Fibroblast of skin of back (primary cell): ENCODE measurements around the gene SLCO2B1.
A peak's percentile ranks its signal among the peaks of the same experiment; 100 is the strongest.

Experiments used
- DNase-seq: peaks from one replicate; pipeline ENCODE4 v3.0.0-alpha.2; 2013

SLCO2B1 gene

DNA sequence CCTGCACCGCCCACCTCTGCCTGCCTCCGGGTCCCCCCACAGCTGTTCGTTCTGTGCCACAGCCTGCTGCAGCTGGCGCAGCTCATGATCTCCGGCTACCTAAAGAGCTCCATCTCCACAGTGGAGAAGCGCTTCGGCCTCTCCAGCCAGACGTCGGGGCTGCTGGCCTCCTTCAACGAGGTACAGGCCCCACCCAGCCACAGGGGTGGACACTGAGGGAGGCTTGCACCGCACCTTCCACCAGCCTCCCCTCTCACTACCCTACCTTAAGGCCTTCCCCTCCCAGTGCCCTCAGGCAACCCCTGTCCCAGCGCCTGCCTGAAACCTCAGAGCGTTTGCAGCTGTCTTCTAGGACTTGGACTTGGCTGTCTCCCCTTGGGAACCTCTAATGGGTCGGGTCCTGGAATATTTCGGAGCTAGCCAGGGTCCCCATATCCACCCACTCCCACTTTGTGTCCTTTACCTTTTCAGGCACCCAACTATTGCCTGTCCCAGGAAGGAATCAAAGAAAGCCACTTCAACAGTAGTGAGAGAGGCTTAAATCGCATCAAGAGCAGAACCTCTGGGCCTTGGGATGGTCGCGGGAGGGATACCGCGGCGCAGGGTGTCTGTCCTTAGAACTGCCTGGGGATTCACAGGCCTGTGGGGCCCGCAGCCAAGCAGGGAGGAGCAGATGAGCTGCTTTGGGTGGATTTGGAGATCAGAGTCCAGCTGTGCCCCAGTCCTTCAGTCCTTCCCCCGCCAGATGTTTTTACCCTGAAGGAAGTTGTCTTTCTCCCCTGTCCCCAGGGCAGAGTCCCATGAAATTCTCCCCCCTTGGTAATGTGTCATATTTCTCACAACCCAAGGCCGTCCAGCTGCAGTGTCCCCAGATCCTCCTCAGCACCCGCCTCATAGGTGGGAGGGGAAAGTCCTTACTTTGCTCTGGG is 13.3 kb downstream of the SLCO2B1 start:
- no peak for DNase-seq

DNA sequence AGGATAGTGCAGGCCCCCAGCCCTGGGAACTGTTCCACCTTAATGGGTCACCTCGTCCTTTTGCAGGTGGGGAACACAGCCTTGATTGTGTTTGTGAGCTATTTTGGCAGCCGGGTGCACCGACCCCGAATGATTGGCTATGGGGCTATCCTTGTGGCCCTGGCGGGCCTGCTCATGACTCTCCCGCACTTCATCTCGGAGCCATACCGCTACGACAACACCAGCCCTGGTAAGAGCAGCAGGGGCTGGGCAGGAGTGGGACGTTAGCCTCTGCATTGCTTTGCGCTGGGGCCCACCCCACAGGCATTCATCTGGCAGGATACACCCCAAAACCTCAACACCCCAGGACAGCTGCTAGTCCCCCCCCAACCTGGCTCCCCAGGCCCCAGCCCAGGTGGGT is 14.8 kb downstream of the SLCO2B1 start:
- DNase-seq, result no peak

DNA sequence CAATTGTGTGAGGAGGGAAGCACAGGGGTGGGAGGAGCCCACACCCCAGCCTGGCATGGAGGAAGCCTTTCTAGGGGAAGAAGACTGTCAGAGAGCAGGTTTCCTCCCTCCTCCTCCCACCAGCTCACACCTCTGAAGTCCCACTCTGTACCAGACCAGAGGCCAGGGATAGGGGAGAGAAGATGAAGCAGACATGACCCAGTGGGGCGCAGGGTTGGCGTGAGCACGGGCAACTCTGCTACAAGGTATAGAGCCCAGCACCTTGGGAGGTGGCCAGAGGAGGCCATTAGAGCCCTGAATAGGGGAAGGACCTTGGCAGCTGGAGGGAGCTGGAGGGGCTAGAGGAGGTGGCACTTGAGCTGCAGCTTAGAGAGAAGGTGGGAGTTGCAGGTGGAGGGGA is 15.9 kb downstream of the SLCO2B1 start:
- no peak for DNase-seq

DNA sequence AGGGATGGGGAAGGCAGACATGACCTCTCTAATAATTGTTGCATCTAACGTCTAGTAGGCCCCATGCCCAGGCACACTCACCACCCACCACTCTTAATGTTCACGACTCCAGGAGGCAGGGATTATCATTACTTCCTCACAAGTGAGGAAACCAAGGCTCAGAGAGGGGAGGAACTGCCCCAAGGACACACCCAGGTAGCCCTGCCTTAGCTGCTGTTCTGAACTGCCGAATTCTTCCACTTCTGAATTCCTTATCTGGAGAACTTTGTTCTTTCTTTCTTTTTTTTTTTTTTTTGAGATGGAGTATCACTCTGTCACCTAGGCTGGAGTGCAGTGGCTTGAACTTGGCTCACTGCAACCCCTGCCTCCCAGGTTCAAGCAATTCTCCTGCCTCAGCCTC is 16.7 kb downstream of the SLCO2B1 start:
- no peak for DNase-seq

DNA sequence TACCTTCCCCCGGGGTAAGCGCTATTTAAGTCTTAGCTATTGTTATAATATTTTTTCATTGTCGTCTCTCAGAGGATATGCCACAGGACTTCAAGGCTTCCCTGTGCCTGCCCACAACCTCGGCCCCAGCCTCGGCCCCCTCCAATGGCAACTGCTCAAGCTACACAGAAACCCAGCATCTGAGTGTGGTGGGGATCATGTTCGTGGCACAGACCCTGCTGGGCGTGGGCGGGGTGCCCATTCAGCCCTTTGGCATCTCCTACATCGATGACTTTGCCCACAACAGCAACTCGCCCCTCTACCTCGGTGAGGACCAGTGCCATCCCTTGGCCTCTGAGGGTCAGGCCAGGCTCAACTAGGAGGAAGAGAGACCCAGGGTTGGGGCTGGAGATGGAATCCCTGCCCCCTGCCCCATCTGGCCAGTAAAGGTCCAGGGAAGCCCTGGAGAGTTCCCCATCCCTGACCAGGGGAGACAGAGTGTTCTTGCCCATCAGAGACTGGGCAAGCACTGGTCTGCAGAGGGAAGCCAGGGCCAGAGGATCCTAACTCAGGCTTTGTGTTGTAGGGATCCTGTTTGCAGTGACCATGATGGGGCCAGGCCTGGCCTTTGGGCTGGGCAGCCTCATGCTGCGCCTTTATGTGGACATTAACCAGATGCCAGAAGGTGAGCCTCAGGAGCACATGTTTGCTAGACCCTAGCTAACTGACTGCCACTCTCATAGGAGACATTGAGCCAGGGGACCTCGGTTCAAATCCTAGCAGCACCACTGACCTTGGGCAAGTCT is 18.4 kb downstream of the SLCO2B1 start:
- DNase-seq, result no peak

DNA sequence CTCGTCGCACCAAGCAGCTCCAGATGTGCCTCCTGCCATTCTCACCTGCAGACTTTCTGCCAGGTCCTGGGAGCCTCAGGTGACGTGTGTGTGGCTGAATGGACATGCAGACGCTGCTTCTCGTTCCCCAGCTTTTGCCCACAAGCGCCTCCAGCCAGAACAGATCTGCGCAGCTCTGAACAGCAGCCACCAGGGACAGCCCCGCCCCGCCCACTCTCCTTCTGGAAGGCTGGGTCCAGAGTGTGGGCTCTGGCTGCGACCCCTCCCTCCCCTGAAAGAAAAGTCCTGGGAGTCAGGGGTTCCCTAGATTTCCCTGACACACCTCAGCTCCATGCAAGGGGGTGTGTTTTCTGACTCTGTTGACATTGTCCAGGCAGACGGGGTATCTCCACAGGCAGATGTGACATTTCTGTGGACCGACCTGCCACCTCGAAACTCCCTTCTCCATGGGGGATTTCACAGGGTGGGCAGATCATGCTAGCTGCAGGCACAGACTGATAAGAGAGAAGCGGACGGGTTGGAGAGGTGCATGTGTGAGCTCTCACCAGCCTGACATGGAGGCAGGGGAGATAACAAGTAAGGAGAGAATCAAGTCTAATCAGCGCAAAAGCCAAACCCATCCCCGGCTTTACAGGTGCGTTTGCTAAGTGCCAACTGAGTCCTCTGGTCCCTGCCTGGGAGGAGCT is 19.8 kb downstream of the SLCO2B1 start:
- DNase-seq, result no peak

DNA sequence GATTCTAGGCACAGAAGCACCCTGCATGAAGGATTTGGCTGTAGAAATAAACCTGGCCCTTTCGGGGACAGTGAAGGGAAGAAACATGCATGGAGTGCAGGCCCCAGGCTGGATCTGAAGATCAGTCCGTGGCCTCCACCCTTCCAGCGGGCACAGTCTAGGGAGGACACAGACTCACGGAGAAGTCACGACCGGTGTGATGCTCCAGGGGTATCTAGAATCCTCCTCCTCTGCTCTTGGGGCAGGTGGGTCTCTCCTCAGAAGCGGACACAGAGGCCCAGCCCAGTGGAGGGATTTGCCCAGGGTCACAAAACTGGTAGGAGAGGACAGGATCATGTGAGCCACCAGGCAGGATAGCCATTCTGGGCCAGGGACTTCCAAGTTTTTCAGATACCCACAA is 22.4 kb downstream of the SLCO2B1 start:
- no peak for DNase-seq

DNA sequence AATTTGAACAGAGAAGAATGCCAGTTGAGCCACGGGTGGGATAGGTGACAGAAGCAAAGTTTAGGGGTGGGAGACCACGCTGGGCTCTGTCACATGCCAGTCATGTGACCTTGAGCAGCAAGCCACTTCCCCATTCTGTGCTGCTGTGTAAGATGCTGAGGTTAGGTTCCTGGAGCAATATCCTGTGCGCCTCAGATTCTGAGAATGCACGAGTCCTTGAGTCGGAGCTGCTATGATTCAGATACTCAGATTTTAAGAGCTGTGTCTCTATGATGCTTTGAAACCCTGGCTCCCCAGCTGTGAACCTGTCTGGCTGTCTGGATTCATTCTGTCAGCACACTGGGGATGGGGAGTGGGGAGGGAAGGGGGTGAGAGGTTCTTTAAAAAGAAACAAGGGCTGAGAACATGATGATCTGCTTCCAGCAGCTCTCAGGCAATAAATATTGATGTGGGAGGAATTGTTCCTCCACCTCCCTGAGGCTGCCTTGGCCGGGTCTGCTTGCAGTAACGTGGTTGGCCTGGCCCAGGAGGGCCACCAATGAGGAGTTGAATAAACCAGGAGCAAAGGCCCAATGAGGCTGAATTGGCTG is 24.0 kb downstream of the SLCO2B1 start:
- peak; percentile 6 for DNase-seq

DNA sequence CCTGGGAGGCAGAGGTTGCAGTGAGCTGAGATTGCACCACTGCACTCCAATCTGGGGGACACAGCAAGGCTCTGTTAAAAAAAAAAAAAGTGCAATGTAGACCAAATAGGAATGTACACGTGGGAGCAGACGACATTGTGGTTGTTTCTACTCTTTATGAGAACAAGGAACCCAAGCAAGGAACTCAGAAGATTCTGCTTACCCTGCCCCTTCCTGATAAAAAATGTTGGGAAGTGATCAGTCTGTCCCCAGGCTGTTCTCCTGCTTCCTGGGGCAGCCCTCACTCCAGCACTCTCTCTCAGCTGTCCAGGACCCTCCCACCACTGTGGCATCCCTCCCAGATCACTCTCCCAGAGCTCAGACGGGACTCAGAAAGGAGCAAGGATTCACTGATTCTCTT is 31.8 kb downstream of the SLCO2B1 start:
- DNase-seq, result no peak

DNA sequence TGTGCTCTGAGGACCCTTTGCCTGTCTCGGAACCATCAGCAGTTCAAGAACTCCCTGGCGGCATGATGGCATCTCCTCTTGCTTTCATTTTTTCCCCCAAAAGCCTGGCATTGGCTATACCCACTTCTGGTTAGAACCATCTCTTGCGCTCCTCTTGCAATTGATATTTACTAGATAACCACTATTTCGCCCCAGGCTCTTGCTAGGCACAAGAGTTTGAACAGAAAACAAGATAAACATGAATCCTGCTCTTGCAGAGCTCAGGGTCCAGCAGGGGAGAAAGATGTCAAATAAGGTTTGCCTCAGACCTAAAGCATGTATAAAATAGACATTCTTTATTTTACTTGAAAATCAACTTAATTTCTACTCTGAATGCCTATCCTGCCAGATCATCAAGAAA is 33.1 kb downstream of the SLCO2B1 start:
- DNase-seq, result no peak

DNA sequence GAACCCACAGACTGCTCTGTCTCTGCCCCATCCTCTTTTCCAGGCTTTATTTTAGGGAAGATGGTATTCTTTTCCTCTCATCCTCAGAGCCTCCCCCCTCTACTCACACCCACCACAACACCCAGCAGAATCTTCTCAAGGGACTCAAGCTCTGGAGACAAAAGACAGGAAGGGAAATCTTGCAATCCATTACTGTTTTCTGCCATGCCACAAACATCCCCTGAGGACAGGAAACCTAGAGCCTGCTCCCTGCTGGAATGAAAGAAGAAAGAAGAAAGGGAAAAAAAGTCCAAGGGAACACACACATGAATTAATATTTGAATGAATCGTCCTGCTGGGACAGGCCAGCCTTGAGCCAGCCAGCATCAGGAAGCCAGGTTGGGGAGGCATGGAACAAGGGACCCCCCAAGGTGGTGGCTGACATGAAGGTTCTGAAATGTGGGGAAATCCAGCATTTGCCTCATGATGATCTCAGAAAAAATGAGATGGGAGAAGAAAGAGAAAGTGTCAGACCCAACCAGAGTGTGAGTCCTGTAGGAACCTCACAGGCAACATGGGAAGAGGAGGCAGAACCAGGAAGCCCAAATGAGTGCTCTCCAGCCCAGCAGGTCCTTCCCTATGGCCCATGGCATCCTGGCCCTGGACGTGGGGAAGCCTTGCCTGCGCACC is 34.0 kb downstream of the SLCO2B1 start:
- no peak for DNase-seq

DNA sequence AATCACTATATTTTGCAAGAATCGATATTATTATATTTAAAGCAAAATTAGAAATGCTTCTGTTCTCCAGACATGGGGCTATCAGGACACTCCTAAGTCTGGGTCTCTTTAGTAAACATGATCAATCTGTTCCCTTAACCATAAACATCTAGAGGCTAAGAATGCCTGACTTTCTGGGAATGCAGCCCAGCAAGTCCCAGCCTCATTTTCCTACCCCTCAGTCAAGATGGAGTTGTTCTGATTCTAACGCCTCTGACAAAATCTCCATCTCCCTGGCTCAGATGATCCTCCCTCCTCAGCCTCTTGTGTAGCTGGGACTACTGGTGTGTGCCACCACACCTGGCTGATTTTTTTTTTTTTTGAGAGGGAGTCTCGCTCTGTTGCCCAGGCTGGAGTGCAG is 35.0 kb downstream of the SLCO2B1 start:
- no peak for DNase-seq

DNA sequence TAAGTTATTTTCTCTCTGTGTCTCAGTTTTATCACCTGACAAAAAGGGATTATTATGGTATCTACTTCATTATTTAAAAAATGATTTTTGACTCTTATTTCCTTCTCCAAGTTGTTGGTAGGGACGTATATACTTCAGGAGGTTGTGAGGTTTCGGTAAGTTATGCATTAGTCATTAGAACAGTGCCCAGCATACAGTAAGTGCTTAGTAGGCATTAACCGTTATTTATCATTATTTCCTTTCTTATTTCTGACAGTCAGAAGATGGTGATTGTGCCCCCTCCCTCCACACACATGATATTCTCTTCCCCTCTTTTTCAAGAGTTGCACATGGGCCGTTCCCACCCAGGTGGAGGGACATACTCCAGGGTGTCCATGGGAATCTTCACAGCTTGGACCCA is 36.1 kb downstream of the SLCO2B1 start:
- DNase-seq, result no peak

DNA sequence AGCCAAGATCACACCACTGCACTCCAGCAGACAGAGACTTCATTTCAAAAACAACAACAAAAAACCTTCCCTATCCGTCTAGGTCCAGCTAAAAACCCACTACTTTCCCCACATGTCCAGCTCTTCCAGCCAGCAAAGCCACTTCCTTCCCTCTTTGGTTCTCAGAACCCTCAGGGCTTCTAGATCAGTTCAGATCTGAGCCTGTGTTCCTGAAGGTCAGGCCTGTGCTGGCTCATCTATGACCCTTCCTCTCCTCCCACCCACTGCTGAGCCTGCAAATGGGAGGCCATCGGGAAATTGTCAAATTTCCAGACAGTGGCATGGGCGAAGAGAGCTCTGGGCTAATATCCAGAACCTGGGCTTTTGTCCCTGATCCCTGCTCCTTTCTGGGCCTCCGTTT is 37.8 kb downstream of the SLCO2B1 start:
- no peak for DNase-seq

DNA sequence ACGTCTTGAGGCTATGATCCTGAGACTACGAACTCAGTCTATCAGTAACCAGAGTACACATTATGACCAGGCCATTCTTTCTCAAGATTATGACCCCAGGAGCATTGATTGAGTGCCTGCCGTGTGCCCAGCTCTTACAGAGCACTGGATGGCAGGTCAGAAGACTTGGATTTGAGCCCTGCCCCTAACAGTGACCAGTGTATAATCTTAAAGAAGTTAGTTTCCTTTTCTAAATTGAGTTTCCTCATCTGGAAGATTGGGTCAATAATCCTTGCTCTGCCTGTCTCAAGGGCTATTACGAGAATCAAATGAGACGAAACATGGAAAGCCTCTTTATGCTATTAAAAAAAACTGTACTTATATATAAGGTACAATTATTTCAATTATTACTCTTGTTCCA is 38.2 kb downstream of the SLCO2B1 start:
- DNase-seq, result no peak

DNA sequence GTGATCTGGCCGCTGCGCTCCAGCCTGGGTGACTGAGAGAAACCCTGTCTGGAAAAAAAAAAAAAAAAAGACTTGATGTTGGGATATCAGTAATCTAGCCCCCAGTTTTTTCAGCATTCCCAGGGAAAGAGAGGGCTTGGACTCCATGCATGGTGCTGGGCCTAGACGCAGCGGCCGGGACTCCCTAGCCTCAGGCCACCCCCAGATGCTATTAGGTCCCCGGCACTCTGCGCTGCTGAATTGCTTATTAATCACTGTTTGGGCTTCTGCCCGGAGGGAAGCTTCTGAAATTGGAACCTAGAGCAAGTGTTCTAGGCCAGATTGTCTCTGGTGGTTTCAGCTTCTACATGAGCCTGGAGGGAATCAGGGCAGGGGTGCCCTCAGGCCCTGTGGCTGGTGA is 39.0 kb downstream of the SLCO2B1 start:
- no peak for DNase-seq

DNA sequence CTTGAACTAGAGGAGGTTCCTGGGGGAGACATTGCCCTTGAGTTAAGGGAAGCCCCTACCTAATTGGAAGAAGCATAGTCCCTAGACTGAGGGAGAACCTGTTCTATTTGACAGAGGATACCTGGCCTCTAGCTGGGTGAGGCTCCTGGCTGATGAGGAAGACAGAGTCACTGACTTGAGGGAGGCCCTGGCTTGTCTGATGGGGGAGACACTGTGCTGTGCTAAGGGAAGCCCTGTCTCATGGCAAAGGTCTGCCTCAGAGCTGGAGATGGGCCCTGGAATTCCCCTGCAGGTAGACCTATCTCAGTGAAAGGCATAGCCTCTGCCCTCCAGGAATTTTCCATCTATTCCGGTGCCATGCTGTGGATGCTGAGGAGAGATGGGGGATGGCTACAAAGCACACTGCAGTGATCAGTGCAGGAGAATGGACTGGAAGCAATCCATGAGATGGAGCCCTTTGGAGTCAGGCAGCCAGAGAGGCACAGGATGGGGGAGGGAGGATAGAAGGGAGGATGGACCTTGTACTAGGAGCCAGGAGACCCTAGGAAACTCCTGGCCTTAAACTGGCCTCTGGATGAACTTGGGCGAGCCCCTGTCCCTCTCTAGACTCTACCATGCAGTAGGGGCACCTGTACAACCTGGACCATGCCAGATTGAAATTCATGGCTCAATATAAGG is 39.9 kb downstream of the SLCO2B1 start:
- DNase-seq, result no peak

DNA sequence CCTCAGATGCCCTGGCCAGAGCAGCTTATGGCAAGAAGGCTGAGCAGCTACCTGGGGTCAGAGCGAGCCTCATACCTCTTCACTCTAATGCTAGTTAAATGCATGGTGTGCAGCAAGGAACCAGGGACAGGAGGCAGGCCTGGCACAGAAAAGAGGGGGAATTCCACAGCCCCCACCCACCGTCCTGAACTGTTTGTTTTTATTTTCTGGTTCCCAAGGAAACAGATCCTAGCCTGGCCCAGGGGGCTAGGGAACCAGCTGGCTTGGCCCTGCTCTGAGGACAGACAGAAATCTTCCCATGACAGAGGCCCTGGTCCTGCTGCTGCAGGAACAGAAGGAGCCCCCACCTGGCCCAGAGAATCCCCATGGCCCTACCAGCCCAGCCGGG is 40.4 kb downstream of the SLCO2B1 start:
- no peak for DNase-seq

DNA sequence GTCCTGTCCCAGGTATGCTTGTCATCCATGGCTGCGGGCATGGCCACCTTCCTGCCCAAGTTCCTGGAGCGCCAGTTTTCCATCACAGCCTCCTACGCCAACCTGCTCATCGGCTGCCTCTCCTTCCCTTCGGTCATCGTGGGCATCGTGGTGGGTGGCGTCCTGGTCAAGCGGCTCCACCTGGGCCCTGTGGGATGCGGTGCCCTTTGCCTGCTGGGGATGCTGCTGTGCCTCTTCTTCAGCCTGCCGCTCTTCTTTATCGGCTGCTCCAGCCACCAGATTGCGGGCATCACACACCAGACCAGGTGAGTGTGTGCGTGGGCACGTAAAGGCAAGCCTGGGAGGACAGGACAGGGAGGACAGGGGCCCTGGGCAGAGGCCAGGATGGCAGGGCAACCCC is 42.4 kb downstream of the SLCO2B1 start:
- DNase-seq, result no peak

DNA sequence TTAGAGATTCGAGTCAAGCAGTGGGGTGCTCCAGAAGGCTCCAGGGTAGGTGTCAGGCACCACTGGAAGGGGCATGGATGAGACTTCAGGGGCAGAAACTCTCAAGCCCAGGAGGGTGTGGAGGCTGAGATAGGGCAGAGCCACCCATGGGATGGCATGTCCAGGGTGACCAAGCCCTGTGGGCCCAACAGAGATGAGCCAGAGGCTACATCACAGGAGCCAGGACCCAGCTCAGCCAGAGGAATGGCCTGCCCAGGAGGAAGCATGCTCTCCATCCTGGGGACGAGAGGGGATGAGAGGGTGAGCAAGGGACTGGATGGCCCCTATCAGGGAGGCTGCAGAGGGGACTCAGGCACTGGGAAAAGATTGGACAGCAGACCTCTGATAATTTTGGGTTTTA is 42.8 kb downstream of the SLCO2B1 start:
- no peak for DNase-seq

DNA sequence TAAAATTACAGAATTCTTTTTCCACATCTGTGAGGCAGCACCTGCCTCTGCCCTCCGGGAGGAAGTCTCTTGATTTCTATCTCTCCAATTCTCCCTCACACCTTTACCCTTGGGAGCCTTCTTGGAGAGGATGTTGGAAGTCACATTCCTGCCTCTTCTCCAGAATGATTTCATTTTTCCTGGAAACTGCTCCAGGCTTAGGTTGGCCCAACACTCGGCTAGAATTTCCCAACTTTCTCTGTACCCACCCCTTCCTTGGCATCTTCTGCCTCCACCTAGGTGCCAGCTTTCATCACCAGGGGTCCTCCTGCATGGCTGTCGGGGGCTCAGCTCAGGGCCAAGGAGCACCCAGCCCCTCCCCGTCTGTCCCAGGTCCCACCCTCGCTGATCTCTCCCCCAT is 43.2 kb downstream of the SLCO2B1 start:
- no peak for DNase-seq
